ENCODE data around the gene HAPSTR1. TPM values are rescaled to one million over a fixed set of nuclear protein-coding genes. Genes with fewer than 3 reads are reported as not detected.

HAPSTR1 gene
- total and polyA plus RNA-seq, 2 of the 13 experiments (the other 11 are each of a cell fraction or from before 2014, with no cell fraction given) = 25.2 to 83.2 TPM

DNA sequence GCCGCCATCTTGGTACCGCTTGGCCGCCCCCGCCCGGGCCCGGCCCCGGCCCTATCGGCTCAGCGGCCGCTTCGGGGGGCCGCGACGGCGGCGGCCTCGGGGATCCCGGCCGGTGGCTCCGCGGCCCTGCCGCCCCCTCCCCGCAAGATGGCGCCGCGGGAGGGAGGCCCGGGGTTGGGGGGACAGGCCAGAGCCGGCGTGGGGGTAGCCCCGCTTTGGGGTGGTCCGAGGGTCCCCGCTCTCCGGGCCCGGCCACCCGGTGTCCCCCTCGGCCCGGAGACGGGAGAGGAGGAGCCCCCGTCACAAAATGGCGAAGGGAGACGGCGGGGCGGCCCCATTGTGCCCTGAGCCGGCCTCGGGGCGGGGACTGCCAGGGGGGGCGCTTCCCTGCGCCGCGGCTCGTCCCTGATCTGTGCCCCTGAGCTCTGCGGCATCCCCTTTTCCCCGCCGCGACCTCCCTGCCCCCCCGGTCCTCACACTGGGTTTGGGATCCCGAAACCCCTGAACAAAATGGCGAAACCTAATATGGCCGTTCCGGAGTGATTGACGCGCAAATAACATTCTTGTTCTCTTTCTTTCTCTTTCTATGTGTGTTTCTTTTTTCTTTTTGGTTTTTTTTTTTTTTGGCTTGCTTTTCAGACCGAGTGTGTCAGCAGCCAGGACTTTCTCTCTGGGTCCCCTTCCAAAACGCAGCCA lies 986 bp downstream of the HAPSTR1 start:
- peak overlapping the region; percentile 95 to 98 (median 98) for H3K4me3 ChIP-seq (replicated peaks in 1 of 3; ENCODE audit: insufficient read depth in 1 of 3, low read depth in 2 of 3, low read length in 3 of 3)
- 6% methylated on average over 18 of the region's 64 CpGs for WGBS (ENCODE audit: low lambda C conversion rate)
- peaks cover 76% of the 10 kb centered on the region for H3K4me1 ChIP-seq (ENCODE audit: insufficient read depth, low read length)
- DNase-seq (ENCODE audit: low spot score) (peak; percentile 41), ATAC-seq (peak; percentile 17), FAIRE-seq (no peak)
- no peaks in the 10 kb centered on the region; a peak in 1 of 5 replicates for H3K27me3 ChIP-seq (ENCODE audit: control insufficient read depth in 1 of 2, insufficient read depth in 2 of 2, low read length in 2 of 2)
- intact Hi-C loops (cut with micrococcal nuclease; ENCODE audit: unreplicated experiment) (loop anchor here (5.0 to 10.0 kb wide), 6 partner anchors 45 to 418 kb away; partner anchors contain the start of genes ABAT, CARHSP1 and LITAFD), in situ Hi-C loops (cut with HindIII; ENCODE audit: extremely low pct_ligation_motif_present, low pct_unique_long_range_greater_than_20kb) (no loop called here)
- CTCF ChIA-PET (ENCODE audit: low intra/inter-chr PET ratio, low total read pairs) = no interaction called here
- peaks cover 58% of the 10 kb centered on the region for H3K79me2 ChIP-seq (ENCODE audit: insufficient read depth, low read length)
- H4K20me1 ChIP-seq (ENCODE audit: insufficient read depth, low read length) = peaks cover 48% of the 10 kb centered on the region
- peak overlapping the region; percentile 85 for H3K27ac ChIP-seq (ENCODE audit: extremely low read length, insufficient read depth, low read length)
- peak overlapping the region; percentile 98 for H3K4me2 ChIP-seq (ENCODE audit: low read depth, low read length)
- no peak overlapping the region for H2AFZ ChIP-seq (ENCODE audit: low read length)
- no peaks in the 10 kb centered on the region for H3K9me3 ChIP-seq (ENCODE audit: low read length)
- no TSS peak for BruUV-seq (replicated peaks)
- peaks cover 5 to 27% of the 10 kb centered on the region in 2 experiments; a peak in 4 of 5 replicates for H3K36me3 ChIP-seq (replicated peaks in 1 of 2; ENCODE audit: control insufficient read depth in 1 of 2, insufficient read depth in 2 of 2, low read length in 2 of 2)
- H3K9ac ChIP-seq (ENCODE audit: insufficient read depth, low read depth, low read length) = peak overlapping the region; percentile 97
- POLR2A ChIA-PET = interaction anchor here (1.2 to 3.2 kb wide), 15 partner anchors 10 to 1652 kb away, joined by 3 to 96 read pairs (median 11); partner anchors contain the start of genes CARHSP1, METTL22, NUBP1 and USP7
- TF ChIP-seq, protein P1, sequence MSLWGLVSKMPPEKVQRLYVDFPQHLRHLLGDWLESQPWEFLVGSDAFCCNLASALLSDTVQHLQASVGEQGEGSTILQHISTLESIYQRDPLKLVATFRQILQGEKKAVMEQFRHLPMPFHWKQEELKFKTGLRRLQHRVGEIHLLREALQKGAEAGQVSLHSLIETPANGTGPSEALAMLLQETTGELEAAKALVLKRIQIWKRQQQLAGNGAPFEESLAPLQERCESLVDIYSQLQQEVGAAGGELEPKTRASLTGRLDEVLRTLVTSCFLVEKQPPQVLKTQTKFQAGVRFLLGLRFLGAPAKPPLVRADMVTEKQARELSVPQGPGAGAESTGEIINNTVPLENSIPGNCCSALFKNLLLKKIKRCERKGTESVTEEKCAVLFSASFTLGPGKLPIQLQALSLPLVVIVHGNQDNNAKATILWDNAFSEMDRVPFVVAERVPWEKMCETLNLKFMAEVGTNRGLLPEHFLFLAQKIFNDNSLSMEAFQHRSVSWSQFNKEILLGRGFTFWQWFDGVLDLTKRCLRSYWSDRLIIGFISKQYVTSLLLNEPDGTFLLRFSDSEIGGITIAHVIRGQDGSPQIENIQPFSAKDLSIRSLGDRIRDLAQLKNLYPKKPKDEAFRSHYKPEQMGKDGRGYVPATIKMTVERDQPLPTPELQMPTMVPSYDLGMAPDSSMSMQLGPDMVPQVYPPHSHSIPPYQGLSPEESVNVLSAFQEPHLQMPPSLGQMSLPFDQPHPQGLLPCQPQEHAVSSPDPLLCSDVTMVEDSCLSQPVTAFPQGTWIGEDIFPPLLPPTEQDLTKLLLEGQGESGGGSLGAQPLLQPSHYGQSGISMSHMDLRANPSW (CRISPR knock-in tag; IDR thresholded peaks at IDR 0.05; ENCODE audit: borderline replicate concordance) = 0 out of 2 replicates have a peak, but pooled peaks have one; percentile 52
- TF ChIP-seq ZKSCAN1 (IDR thresholded peaks at IDR 0.05; ENCODE audit: low read length) (no peak), ZNF180 (CRISPR knock-in tag; IDR thresholded peaks at IDR 0.05; ENCODE audit: borderline replicate concordance, low read depth) (0 out of 2 replicates have a peak, but pooled peaks have one; percentile 0), ARNT2 (CRISPR knock-in tag; IDR thresholded peaks at IDR 0.05; ENCODE audit: low read depth) (peak; percentile 56), ZNF354B (CRISPR knock-in tag; IDR thresholded peaks at IDR 0.05) (no peak), ZNF530 (CRISPR knock-in tag; IDR thresholded peaks at IDR 0.05; ENCODE audit: low read depth) (no peak), SP5 (CRISPR knock-in tag; IDR thresholded peaks at IDR 0.05; ENCODE audit: borderline replicate concordance, low read depth) (no peak; the same call in 1 of the 2 replicates), RELA (CRISPR knock-in tag; IDR thresholded peaks at IDR 0.05) (no peak), KAT8 (CRISPR knock-in tag; IDR thresholded peaks at IDR 0.05) (peak; percentile 20; the same call in 1 of the 2 replicates), RFXANK (CRISPR knock-in tag; IDR thresholded peaks at IDR 0.05) (0 out of 2 replicates have a peak, but pooled peaks have one; percentile 31), ZBTB7A (CRISPR knock-in tag; IDR thresholded peaks at IDR 0.05) (peak; percentile 29; the same call in 1 of the 2 replicates), DPF2 (CRISPR knock-in tag; IDR thresholded peaks at IDR 0.05; ENCODE audit: borderline replicate concordance, low read depth) (peak; percentile 29; the same call in 1 of the 2 replicates), ZNF234 (CRISPR knock-in tag; conservative IDR thresholded peaks at IDR 0.05) (0 out of 2 replicates have a peak, but pooled peaks have one; percentile 14), SIN3A (IDR thresholded peaks at IDR 0.05; ENCODE audit: borderline replicate concordance, low read depth, low read length) (0 out of 2 replicates have a peak, but pooled peaks have one; percentile 2), ELF1 (CRISPR knock-in tag; IDR thresholded peaks at IDR 0.05) (no peak), ISL2 (CRISPR knock-in tag; IDR thresholded peaks at IDR 0.05) (no peak), KLF16 (CRISPR knock-in tag; IDR thresholded peaks at IDR 0.05) (no peak), RXRB (CRISPR knock-in tag; IDR thresholded peaks at IDR 0.05; ENCODE audit: borderline replicate concordance) (no peak), MZF1 (CRISPR knock-in tag; IDR thresholded peaks at IDR 0.05; ENCODE audit: borderline replicate concordance) (no peak), ZFP1 (CRISPR knock-in tag; IDR thresholded peaks at IDR 0.05) (peak; percentile 64; the same call in 1 of the 2 replicates), HDAC2 (CRISPR knock-in tag; IDR thresholded peaks at IDR 0.05) (no peak)
- TF ChIP-seq, protein P2, sequence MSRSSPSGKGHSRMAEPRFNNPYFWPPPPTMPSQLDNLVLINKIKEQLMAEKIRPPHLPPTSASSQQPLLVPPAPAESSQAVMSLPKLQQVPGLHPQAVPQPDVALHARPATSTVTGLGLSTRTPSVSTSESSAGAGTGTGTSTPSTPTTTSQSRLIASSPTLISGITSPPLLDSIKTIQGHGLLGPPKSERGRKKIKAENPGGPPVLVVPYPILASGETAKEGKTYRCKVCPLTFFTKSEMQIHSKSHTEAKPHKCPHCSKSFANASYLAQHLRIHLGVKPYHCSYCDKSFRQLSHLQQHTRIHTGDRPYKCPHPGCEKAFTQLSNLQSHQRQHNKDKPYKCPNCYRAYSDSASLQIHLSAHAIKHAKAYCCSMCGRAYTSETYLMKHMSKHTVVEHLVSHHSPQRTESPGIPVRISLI (CRISPR knock-in tag; IDR thresholded peaks at IDR 0.05; ENCODE audit: borderline replicate concordance) = peak; percentile 36; the same call in 1 of the 2 replicates
